Neural progenitor cell (in vitro differentiated cells): ENCODE results near the gene ZFHX3. TPM values are rescaled to one million over a fixed set of nuclear protein-coding genes. Genes with fewer than 3 reads are reported as not detected.

Experiments used
- DNase-seq: peaks from one replicate; pipeline ENCODE4 v3.0.0-alpha.2; 2016; ENCODE audit warnings: low spot score
- H2AFZ ChIP-seq: fragments of 200-600 bp; sonication (generic); replicated peaks from 2 replicates; pipeline ENCODE4 v1.6.1; 2016; ENCODE audit warnings: antibody characterized with exemption
- H3F3A ChIP-seq: fragments of 200-600 bp; sonication (generic); 2 replicates; pipeline ENCODE4 v1.6.1; 2016; ENCODE audit warnings: antibody characterized with exemption, low read depth
- H3K27ac ChIP-seq: fragments of 200-600 bp; sonication (generic); 2 replicates; pipeline ENCODE4 v1.5.1; 2016; ENCODE audit warnings: mild to moderate bottlenecking
- H3K27me3 ChIP-seq: fragments of 200-600 bp; sonication (generic); 2 replicates; pipeline ENCODE4 v1.6.1; 2016; ENCODE audit warnings: mild to moderate bottlenecking, moderate library complexity
- H3K36me3 ChIP-seq: fragments of 200-600 bp; sonication (generic); 2 replicates; pipeline ENCODE4 v1.5.1; 2016
- H3K4me1 ChIP-seq: fragments of 200-600 bp; sonication (generic); 2 replicates; pipeline ENCODE4 v1.6.1; 2016; ENCODE audit warnings: mixed run types
- H3K4me2 ChIP-seq: fragments of 200-600 bp; sonication (generic); 2 replicates; pipeline ENCODE4 v1.6.1; 2016
- H3K4me3 ChIP-seq: fragments of 200-600 bp; sonication (generic); 2 replicates; pipeline ENCODE4 v1.5.1; 2016
- H3K79me2 ChIP-seq: fragments of 200-600 bp; sonication (generic); 2 replicates; pipeline ENCODE4 v1.6.1; 2016; ENCODE audit warnings: low read depth
- H3K9ac ChIP-seq: fragments of 200-600 bp; sonication (generic); 2 replicates; pipeline ENCODE4 v1.6.1; 2016
- H3K9me3 ChIP-seq: fragments of 200-600 bp; sonication (generic); 2 replicates; pipeline ENCODE4 v1.5.1; 2016; ENCODE audit warnings: low read depth
- H4K20me1 ChIP-seq: fragments of 200-600 bp; sonication (generic); 2 replicates; pipeline ENCODE4 v1.6.1; 2016; ENCODE audit warnings: low read depth
- H3K27ac Mint-ChIP-seq: 3 replicates; pipeline ENCODE4 v1.8.0; 2021; ENCODE audit warnings: mixed read lengths
- H3K27me3 Mint-ChIP-seq: 2 replicates; pipeline ENCODE4 v1.8.0; 2022; ENCODE audit warnings: low read depth, mild to moderate bottlenecking, inconsistent platforms, moderate library complexity, mixed read lengths; ENCODE audit not compliant: insufficient read depth
- H3K36me3 Mint-ChIP-seq: 3 replicates; pipeline ENCODE4 v1.8.0; 2021; ENCODE audit warnings: mixed read lengths
- H3K4me1 Mint-ChIP-seq: 3 replicates; pipeline ENCODE4 v1.8.0; 2021; ENCODE audit warnings: mixed read lengths
- H3K4me3 Mint-ChIP-seq: 3 replicates; pipeline ENCODE4 v1.8.0; 2021; ENCODE audit warnings: mild to moderate bottlenecking, moderate library complexity, mixed read lengths
- H3K9me3 Mint-ChIP-seq: 3 replicates; pipeline ENCODE4 v1.8.0; 2020; ENCODE audit warnings: mixed read lengths
- CTCF ChIP-seq: fragments of 200-600 bp; sonication (generic); IDR thresholded peaks from 2 replicates; pipeline ENCODE4 v1.5.1; 2017; ENCODE audit warnings: antibody characterized with exemption, mild to moderate bottlenecking
- EZH2 ChIP-seq: fragments of 200-600 bp; sonication (generic); IDR thresholded peaks from 2 replicates; pipeline ENCODE4 v1.6.1; 2017; ENCODE audit warnings: antibody characterized with exemption, mild to moderate bottlenecking, moderate library complexity
- EZH2phosphoT487 ChIP-seq: fragments of 200-600 bp; sonication (generic); IDR thresholded peaks from 2 replicates; pipeline ENCODE4 v1.6.1; 2017; ENCODE audit warnings: antibody characterized with exemption
- total RNA-seq: library from RNA; depleted of rRNA; stranded (reverse); fragments of >200 nt; gene quantifications from 2 replicates; pipeline ENCODE4 v1.2.3, GENCODE V29; 2015; ENCODE audit warnings: low replicate concordance

Gene ZFHX3
- total RNA-seq, 1 donor from 2014 or later = 2.4 TPM

GRCh38 chr16:72787130-72787513 lies 260.8 kb downstream of the ZFHX3 start:
- Histone ChIP-seq H2AFZ (peak overlapping the region; percentile 21), H3K4me1 (peaks cover 53% of the 10 kb centered on the region), H3K36me3 (no peaks in the 10 kb centered on the region), H3K9ac (no peak overlapping the region), H3F3A (peaks cover 15% of the 10 kb centered on the region), H3K27ac (no peak overlapping the region), H3K9me3 (no peaks in the 10 kb centered on the region), H3K4me3 (peak overlapping the region; percentile 66), H4K20me1 (peaks cover 20% of the 10 kb centered on the region), H3K4me2 (peak overlapping the region; percentile 99), H3K79me2 (no peaks in the 10 kb centered on the region), H3K27me3 (peaks cover 19% of the 10 kb centered on the region)
- Mint-ChIP-seq H3K36me3 (peaks cover 43% of the 10 kb centered on the region), H3K27ac (peak overlapping the region; percentile 86), H3K4me3 (peak overlapping the region; percentile 84), H3K9me3 (no peaks in the 10 kb centered on the region), H3K4me1 (peaks cover 67% of the 10 kb centered on the region), H3K27me3 (peaks cover 10% of the 10 kb centered on the region)
- TF ChIP-seq EZH2 = no peak
- TF ChIP-seq CTCF = no peak
- no peak for TF ChIP-seq EZH2phosphoT487
- DNase-seq = peak; percentile 29

GRCh38 chr16:72786606-72787005 lies 261.3 kb downstream of the ZFHX3 start:
- Histone ChIP-seq H3K4me3 (peak overlapping the region; percentile 66), H3K9ac (no peak overlapping the region), H3K27me3 (peaks cover 19% of the 10 kb centered on the region), H3F3A (peaks cover 15% of the 10 kb centered on the region), H3K4me2 (peak overlapping the region; percentile 99), H4K20me1 (peaks cover 20% of the 10 kb centered on the region), H3K9me3 (no peaks in the 10 kb centered on the region), H3K79me2 (no peaks in the 10 kb centered on the region), H3K36me3 (no peaks in the 10 kb centered on the region), H2AFZ (no peak overlapping the region), H3K27ac (no peak overlapping the region), H3K4me1 (peaks cover 53% of the 10 kb centered on the region)
- Mint-ChIP-seq H3K27me3 (peaks cover 11% of the 10 kb centered on the region), H3K9me3 (no peaks in the 10 kb centered on the region), H3K36me3 (peaks cover 39% of the 10 kb centered on the region), H3K4me1 (peaks cover 62% of the 10 kb centered on the region), H3K27ac (peak overlapping the region; percentile 87), H3K4me3 (peak overlapping the region; percentile 78)
- TF ChIP-seq CTCF = no peak
- TF ChIP-seq EZH2phosphoT487 = no peak
- no peak for TF ChIP-seq EZH2
- DNase-seq = peak; percentile 34

- H3K79me2 ChIP-seq = no peaks in the 10 kb centered on the region
- Mint-ChIP-seq H3K4me3 (peak overlapping the region; percentile 65), H3K36me3 (peaks cover 31% of the 10 kb centered on the region), H3K27ac (peak overlapping the region; percentile 73), H3K27me3 (peaks cover 11% of the 10 kb centered on the region), H3K4me1 (peaks cover 64% of the 10 kb centered on the region), H3K9me3 (no peaks in the 10 kb centered on the region)
- H3K4me3 ChIP-seq = no peak overlapping the region
- H3K9me3 ChIP-seq = no peaks in the 10 kb centered on the region
- H3K4me1 ChIP-seq = peaks cover 53% of the 10 kb centered on the region
- peak overlapping the region; percentile 99 for H3K4me2 ChIP-seq
- no peak overlapping the region for H3K9ac ChIP-seq
- H4K20me1 ChIP-seq = peaks cover 20% of the 10 kb centered on the region
- peaks cover 15% of the 10 kb centered on the region for H3F3A ChIP-seq
- H3K27ac ChIP-seq = no peak overlapping the region
- peaks cover 19% of the 10 kb centered on the region for H3K27me3 ChIP-seq
- no peaks in the 10 kb centered on the region for H3K36me3 ChIP-seq
- TF ChIP-seq EZH2phosphoT487 = no peak
- no peak for TF ChIP-seq EZH2
- TF ChIP-seq CTCF = no peak
- H2AFZ ChIP-seq = no peak overlapping the region
- no peak for DNase-seq
Observed at GRCh38 chr16:72785886-72786285, 262.0 kb downstream of the ZFHX3 start.
